ENCODE data around the gene CUL4A. TPM values are rescaled to one million over a fixed set of nuclear protein-coding genes. Genes with fewer than 3 reads are reported as not detected.

CUL4A gene
- total RNA-seq, 1 donor from 2014 or later: 122 TPM

GRCh38 chr13:113210833-113211232 lies 1.4 kb downstream of the CUL4A start:
- DNase-seq: no peak
- Histone ChIP-seq H3K27ac (replicated peaks) (peak overlapping the region; percentile 100), H3K27me3 (ENCODE audit: low read depth) (no peaks in the 10 kb centered on the region), H3K4me3 (peak overlapping the region; percentile 96), H3K36me3 (peaks cover 12% of the 10 kb centered on the region), H3K4me1 (peaks cover 94% of the 10 kb centered on the region), H3K9me3 (replicated peaks) (no peaks in the 10 kb centered on the region)
- intact Hi-C loops (cut with micrococcal nuclease): no loop called here
- TF ChIP-seq, protein P1, sequence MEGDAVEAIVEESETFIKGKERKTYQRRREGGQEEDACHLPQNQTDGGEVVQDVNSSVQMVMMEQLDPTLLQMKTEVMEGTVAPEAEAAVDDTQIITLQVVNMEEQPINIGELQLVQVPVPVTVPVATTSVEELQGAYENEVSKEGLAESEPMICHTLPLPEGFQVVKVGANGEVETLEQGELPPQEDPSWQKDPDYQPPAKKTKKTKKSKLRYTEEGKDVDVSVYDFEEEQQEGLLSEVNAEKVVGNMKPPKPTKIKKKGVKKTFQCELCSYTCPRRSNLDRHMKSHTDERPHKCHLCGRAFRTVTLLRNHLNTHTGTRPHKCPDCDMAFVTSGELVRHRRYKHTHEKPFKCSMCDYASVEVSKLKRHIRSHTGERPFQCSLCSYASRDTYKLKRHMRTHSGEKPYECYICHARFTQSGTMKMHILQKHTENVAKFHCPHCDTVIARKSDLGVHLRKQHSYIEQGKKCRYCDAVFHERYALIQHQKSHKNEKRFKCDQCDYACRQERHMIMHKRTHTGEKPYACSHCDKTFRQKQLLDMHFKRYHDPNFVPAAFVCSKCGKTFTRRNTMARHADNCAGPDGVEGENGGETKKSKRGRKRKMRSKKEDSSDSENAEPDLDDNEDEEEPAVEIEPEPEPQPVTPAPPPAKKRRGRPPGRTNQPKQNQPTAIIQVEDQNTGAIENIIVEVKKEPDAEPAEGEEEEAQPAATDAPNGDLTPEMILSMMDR (IDR thresholded peaks at IDR 0.05; ENCODE audit: borderline replicate concordance): no peak

GRCh38 chr13:113211774-113212173 lies 2.4 kb downstream of the CUL4A start:
- Histone ChIP-seq H3K9me3 (replicated peaks) (no peaks in the 10 kb centered on the region), H3K27me3 (ENCODE audit: low read depth) (no peaks in the 10 kb centered on the region), H3K4me1 (peaks cover 94% of the 10 kb centered on the region), H3K4me3 (peak overlapping the region; percentile 96), H3K27ac (replicated peaks) (peak overlapping the region; percentile 100), H3K36me3 (peaks cover 12% of the 10 kb centered on the region)
- DNase-seq: no peak
- TF ChIP-seq, protein P1 (IDR thresholded peaks at IDR 0.05; ENCODE audit: borderline replicate concordance): peak; percentile 16
- intact Hi-C loops (cut with micrococcal nuclease): no loop called here

- Histone ChIP-seq H3K27me3 (ENCODE audit: low read depth) (no peaks in the 10 kb centered on the region), H3K27ac (replicated peaks) (peak overlapping the region; percentile 100), H3K36me3 (peaks cover 22% of the 10 kb centered on the region), H3K4me1 (peaks cover 99% of the 10 kb centered on the region), H3K4me3 (peak overlapping the region; percentile 14), H3K9me3 (replicated peaks) (no peaks in the 10 kb centered on the region)
- TF ChIP-seq, protein P1 (IDR thresholded peaks at IDR 0.05; ENCODE audit: borderline replicate concordance): no peak
- intact Hi-C loops (cut with micrococcal nuclease): no loop called here
- DNase-seq: peak; percentile 47
These were observed 7.0 kb downstream of the CUL4A start for GRCh38 chr13:113216254-113217048.

DNA sequence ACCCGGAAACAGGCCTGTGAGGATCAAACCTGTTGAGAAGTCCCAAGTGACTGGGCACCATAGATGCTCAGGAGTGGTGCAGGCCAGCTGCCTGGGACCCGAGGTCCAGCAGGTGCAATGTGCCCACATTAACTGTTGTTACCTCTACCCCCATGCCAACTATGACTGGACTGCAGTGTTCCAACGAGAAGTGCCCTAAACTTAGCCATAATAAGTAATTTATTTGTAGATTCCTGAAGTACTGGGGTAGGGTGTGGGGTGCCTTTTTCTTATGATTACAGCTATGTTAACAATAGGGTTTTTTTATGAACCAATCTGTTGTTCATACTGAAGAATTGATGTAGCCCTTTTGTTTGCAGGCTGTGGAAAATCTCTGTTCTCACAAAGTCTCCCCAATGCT lies 9.2 kb downstream of the CUL4A start:
- Histone ChIP-seq H3K9me3 (replicated peaks) (no peaks in the 10 kb centered on the region), H3K27ac (replicated peaks) (peak overlapping the region; percentile 100), H3K27me3 (ENCODE audit: low read depth) (no peaks in the 10 kb centered on the region), H3K36me3 (peaks cover 35% of the 10 kb centered on the region), H3K4me3 (no peak overlapping the region), H3K4me1 (peaks cover 88% of the 10 kb centered on the region)
- DNase-seq: no peak
- intact Hi-C loops (cut with micrococcal nuclease): no loop called here
- TF ChIP-seq, protein P1 (IDR thresholded peaks at IDR 0.05; ENCODE audit: borderline replicate concordance): no peak

- H3K27me3 ChIP-seq (ENCODE audit: low read depth): no peaks in the 10 kb centered on the region
- peaks cover 41% of the 10 kb centered on the region for H3K36me3 ChIP-seq
- H3K27ac ChIP-seq (replicated peaks): peak overlapping the region; percentile 100
- H3K4me1 ChIP-seq: peaks cover 88% of the 10 kb centered on the region
- H3K4me3 ChIP-seq: no peak overlapping the region
- no peak for DNase-seq
- TF ChIP-seq, protein P1 (IDR thresholded peaks at IDR 0.05; ENCODE audit: borderline replicate concordance): no peak
- intact Hi-C loops (cut with micrococcal nuclease): no loop called here
- no peaks in the 10 kb centered on the region for H3K9me3 ChIP-seq (replicated peaks)
These were observed 10.0 kb downstream of the CUL4A start for GRCh38 chr13:113219256-113219940.

All from left ventricle myocardium inferior (tissue), 1 donor.